K562 (cell line): ENCODE data around the gene CCND3. TPM values are rescaled to one million over a fixed set of nuclear protein-coding genes. Genes with fewer than 3 reads are reported as not detected.

Source experiments
- BCL6 ChIP-seq: fragments of 250-450 bp; sonication (Bioruptor Pico); IDR thresholded peaks from 2 replicates; pipeline ENCODE4 v1.4.0; 2020
- CCAR2 ChIP-seq: fragments of 200-400 bp; formaldehyde crosslinking; IDR thresholded peaks from 2 replicates; pipeline ENCODE4 v1.6.1; 2017; ENCODE audit warnings: mild to moderate bottlenecking, low read depth, low read length
- CHD4 ChIP-seq: fragments of 200-600 bp; sonication (generic); IDR thresholded peaks from 3 replicates; pipeline ENCODE4 v1.6.1; 2012; ENCODE audit warnings: low read depth, mild to moderate bottlenecking, mixed read lengths, low read length, inconsistent platforms; ENCODE audit not compliant: insufficient read depth, insufficient replicate concordance, poor library complexity, severe bottlenecking
- DDX20 ChIP-seq: fragments of 450-650 bp; IDR thresholded peaks from 2 replicates; pipeline ENCODE4 v1.6.1; 2016; ENCODE audit warnings: missing genetic modification characterization, low read depth, mild to moderate bottlenecking, missing compliant biosample characterization, moderate library complexity
- ESRRB ChIP-seq: fragments of 250-450 bp; sonication (Bioruptor Pico); IDR thresholded peaks from 2 replicates; pipeline ENCODE4 v1.5.0; 2020; ENCODE audit warnings: mild to moderate bottlenecking, moderate library complexity, borderline replicate concordance
- GTF2F1 ChIP-seq: IDR thresholded peaks from 2 replicates; pipeline ENCODE4 v1.6.1; 2011; ENCODE audit warnings: low read depth, low read length, improper control_type of control experiment
- LARP7 ChIP-seq: fragments of 450-650 bp; IDR thresholded peaks from 2 replicates; pipeline ENCODE4 v1.6.1; 2016
- POLR2AphosphoS5 ChIP-seq: IDR thresholded peaks from 2 replicates; pipeline ENCODE4 v1.6.1; 2011; ENCODE audit warnings: mild to moderate bottlenecking, low read depth, low read length, moderate library complexity; ENCODE audit not compliant: control insufficient read depth, insufficient read depth
- RBM15 ChIP-seq: fragments of 200-400 bp; formaldehyde crosslinking; IDR thresholded peaks from 2 replicates; pipeline ENCODE4 v1.6.1; 2018; ENCODE audit warnings: mild to moderate bottlenecking, low read length, moderate library complexity; ENCODE audit not compliant: insufficient read depth
- TFAM ChIP-seq: fragments of 250-450 bp; sonication (Bioruptor Pico); conservative IDR thresholded peaks from 2 replicates; pipeline ENCODE4 v1.5.0; 2021; ENCODE audit warnings: mild to moderate bottlenecking, moderate library complexity
- ZNF133 ChIP-seq: fragments of 250-450 bp; sonication (Bioruptor Pico); IDR thresholded peaks from 2 replicates; pipeline ENCODE4 v1.4.0; 2020; ENCODE audit warnings: mild to moderate bottlenecking
- ZNF143 ChIP-seq: sonication (generic); formaldehyde crosslinking; IDR thresholded peaks from 2 replicates; pipeline ENCODE4 v1.9.0; 2022; ENCODE audit warnings: mild to moderate bottlenecking, missing genetic modification reagents
- ZNF263 ChIP-seq: sonication (generic); formaldehyde crosslinking; IDR thresholded peaks from 2 replicates; pipeline ENCODE4 v1.8.0; 2022; ENCODE audit warnings: mild to moderate bottlenecking, missing genetic modification reagents, borderline replicate concordance
- polyA plus RNA-seq, 8 experiments: library from polyadenylated mRNA; depleted of rRNA in 4 of 8; stranded (reverse) in 5 of 8; unstranded in 3 of 8; fragments of >200 nt; fragmentation: Nextera tagmentation in 2 of 8; fragmentation: Illumina TruSeq in 1 of 8; extraction: Ambion mirVana in 2 of 8; extraction: Trizol in 1 of 8; gene quantifications; 2 replicates each; pipeline versions ENCODE4 v1.2.1 to v1.2.3, GENCODE V29; 2011 to 2014; ENCODE audit warnings: inconsistent platforms in 1 of 8, missing spikeins in 1 of 8
- total RNA-seq, 7 experiments: library from RNA; depleted of rRNA in 6 of 7; stranded (reverse); fragments of >200 nt in 6 of 7; fragmentation: Illumina TruSeq in 2 of 7; extraction: Trizol in 2 of 7; gene quantifications; 2 replicates each; pipeline versions ENCODE4 v1.2.1 to v1.2.3, GENCODE V29; 2011 to 2021; ENCODE audit warnings: low replicate concordance in 1 of 7
- TF ChIP-seq, protein P1 (sequence below), 2 experiments: fragments of 450-650 bp; IDR thresholded peaks; 2 replicates each; pipeline ENCODE4 v1.6.1; 2016; ENCODE audit warnings: mild to moderate bottlenecking in 2 of 2, borderline replicate concordance in 1 of 2, low read depth in 1 of 2, moderate library complexity in 1 of 2
- TF ChIP-seq, protein P2 (sequence below): fragments of 450-650 bp; formaldehyde crosslinking; IDR thresholded peaks from 2 replicates; pipeline ENCODE4 v1.4.0; 2020; ENCODE audit warnings: mild to moderate bottlenecking
- TF ChIP-seq, protein P3 (sequence below), 2 experiments: fragments of 450-650 bp in 1 of 2; sonication (generic) in 1 of 2; formaldehyde crosslinking in 1 of 2; IDR thresholded peaks in 1 of 2; conservative IDR thresholded peaks in 1 of 2; 2 replicates each; pipeline versions ENCODE4 v1.6.1 to v1.8.1; 2016 to 2023; ENCODE audit warnings: mild to moderate bottlenecking in 2 of 2, moderate library complexity in 2 of 2, inconsistent platforms in 1 of 2, missing genetic modification reagents in 1 of 2

CCND3 gene
- total and polyA plus RNA-seq, 9 of the 15 experiments (the other 6 are each of a cell fraction or from before 2014, with no cell fraction given), result 21.5 to 204 (median 97.4) TPM

DNA sequence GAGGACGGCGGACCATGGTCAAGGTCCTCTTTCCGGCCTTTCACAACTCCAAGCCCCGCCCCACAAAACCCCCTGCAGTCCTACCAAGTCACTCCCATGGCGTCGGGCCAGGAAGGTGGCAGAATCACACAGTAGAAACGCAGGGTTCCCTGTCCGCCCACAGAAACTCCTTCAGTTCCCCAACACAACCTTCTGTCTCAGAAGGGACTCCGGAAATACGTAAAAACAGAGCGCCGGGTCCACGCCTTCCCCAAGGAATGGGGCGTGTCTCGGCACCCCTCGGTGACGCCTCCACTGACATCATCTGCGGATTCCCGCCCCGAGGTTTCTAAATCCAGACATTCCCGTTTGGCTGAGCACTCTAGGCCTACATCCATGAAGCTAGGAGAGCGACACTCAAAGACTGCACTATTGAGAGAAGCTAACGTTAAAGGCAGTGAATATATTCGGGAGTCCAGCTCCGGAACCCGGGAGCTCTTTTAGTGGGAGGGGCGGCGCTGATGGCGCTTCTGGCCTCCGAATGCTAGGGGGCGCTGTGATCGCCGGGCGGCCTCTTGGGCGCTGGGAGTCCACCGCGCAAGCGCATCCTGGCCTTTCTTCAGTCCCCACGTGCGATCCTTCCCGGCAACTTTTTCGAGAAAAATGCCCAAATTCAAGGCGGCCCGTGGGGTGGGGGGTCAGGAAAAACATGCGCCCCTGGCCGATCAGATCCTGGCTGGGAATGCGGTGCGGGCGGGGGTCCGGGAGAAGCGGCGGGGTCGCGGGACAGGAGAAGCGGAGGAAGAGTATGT is 20.5 kb downstream of the CCND3 start, which contains the start of the genes BYSL and MED20 (continued):
- TF ChIP-seq ZNF263 (CRISPR knock-in tag), result 0 out of 2 replicates have a peak, but pooled peaks have one; percentile 31
- no peak for TF ChIP-seq BCL6 (CRISPR knock-in tag)
- no peak for TF ChIP-seq ZNF133 (CRISPR knock-in tag)
- no peak for TF ChIP-seq TFAM (CRISPR knock-in tag)
- no peak for TF ChIP-seq ESRRB
- TF ChIP-seq, protein P1, sequence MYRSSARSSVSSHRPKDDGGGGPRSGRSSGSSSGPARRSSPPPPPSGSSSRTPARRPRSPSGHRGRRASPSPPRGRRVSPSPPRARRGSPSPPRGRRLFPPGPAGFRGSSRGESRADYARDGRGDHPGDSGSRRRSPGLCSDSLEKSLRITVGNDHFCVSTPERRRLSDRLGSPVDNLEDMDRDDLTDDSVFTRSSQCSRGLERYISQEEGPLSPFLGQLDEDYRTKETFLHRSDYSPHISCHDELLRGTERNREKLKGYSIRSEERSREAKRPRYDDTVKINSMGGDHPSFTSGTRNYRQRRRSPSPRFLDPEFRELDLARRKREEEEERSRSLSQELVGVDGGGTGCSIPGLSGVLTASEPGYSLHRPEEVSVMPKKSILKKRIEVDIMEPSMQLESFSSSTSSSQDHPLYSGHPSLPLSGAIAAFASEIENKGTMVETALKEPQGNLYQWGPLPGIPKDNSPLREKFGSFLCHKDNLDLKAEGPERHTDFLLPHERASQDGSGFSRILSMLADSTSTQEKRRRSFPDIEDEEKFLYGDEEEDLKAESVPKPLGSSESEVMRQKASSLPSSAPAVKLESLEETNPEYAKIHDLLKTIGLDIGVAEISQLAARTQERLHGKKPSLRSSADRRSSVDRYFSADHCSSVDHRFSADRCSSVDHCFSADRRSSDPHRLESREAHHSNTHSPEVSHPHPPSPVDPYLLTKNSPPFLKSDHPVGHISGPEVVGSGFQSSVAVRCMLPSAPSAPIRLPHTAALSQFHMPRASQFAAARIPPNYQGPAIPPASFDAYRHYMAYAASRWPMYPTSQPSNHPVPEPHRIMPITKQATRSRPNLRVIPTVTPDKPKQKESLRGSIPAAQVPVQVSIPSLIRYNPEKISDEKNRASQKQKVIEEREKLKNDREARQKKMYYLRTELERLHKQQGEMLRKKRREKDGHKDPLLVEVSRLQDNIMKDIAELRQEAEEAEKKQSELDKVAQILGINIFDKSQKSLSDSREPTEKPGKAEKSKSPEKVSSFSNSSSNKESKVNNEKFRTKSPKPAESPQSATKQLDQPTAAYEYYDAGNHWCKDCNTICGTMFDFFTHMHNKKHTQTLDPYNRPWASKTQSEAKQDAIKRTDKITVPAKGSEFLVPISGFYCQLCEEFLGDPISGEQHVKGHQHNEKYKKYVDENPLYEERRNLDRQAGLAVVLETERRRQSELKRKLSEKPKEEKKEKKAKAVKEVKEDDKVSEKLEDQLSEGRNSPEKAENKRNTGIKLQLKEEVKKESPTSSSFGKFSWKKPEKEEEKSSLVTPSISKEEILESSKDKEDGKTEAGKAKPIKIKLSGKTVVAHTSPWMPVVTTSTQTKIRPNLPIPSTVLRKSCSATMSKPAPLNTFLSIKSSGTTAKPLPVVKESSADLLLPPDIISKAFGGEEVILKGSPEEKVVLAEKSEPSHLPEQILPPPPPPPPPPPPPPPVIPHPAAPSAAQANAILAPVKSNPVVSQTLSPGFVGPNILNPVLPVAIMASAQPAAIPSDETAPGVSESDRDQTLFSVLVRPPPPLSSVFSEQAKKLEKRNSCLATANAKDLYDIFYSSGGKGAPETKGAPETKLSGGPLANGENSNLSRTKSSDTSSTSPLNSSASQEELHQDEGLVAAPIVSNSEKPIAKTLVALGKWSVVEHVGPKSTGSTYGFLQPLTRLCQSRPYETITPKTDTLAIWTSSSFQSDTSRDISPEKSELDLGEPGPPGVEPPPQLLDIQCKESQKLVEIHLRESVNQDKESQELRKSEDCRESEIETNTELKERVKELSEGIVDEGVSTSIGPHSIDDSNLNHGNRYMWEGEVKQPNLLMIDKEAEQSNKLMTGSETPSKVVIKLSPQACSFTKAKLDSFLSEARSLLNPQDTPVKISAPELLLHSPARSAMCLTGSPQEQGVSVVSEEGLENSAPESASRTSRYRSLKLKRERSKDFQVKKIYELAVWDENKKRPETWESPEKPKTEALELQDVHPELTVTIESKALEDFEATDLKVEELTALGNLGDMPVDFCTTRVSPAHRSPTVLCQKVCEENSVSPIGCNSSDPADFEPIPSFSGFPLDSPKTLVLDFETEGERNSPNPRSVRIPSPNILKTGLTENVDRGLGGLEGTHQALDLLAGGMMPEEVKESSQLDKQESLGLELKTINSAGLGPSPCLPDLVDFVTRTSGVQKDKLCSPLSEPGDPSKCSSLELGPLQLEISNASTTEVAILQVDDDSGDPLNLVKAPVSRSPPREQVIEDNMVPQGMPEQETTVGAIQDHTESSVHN (IDR thresholded peaks at IDR 0.05; ENCODE audit: borderline replicate concordance in 1 of 2, low read depth in 1 of 2), result peak in 1 of 2 experiments; percentile 17; a peak in 1 of 4 replicates
- TF ChIP-seq LARP7, result peak; percentile 64; the same call in 1 of the 2 replicates
- TF ChIP-seq, protein P2, sequence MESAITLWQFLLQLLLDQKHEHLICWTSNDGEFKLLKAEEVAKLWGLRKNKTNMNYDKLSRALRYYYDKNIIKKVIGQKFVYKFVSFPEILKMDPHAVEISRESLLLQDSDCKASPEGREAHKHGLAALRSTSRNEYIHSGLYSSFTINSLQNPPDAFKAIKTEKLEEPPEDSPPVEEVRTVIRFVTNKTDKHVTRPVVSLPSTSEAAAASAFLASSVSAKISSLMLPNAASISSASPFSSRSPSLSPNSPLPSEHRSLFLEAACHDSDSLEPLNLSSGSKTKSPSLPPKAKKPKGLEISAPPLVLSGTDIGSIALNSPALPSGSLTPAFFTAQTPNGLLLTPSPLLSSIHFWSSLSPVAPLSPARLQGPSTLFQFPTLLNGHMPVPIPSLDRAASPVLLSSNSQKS (CRISPR knock-in tag), result no peak
- no peak for TF ChIP-seq RBM15
- no peak for TF ChIP-seq ZNF143 (CRISPR knock-in tag)
- TF ChIP-seq POLR2AphosphoS5, result peak; percentile 80
- peak; percentile 46; the same call in 1 of the 2 replicates for TF ChIP-seq GTF2F1
- no peak for TF ChIP-seq DDX20
- TF ChIP-seq CHD4, result no peak
- TF ChIP-seq, protein P3, sequence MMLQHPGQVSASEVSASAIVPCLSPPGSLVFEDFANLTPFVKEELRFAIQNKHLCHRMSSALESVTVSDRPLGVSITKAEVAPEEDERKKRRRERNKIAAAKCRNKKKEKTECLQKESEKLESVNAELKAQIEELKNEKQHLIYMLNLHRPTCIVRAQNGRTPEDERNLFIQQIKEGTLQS (IDR thresholded peaks at IDR 0.05), result peak; percentile 96
- TF ChIP-seq, protein P3 (CRISPR knock-in tag; conservative IDR thresholded peaks at IDR 0.05), result peak; percentile 92
- no peak for TF ChIP-seq CCAR2
